PC-3 (cell line): ENCODE measurements around the gene WDR72. TPM values are rescaled to one million over a fixed set of nuclear protein-coding genes. Genes with fewer than 3 reads are reported as not detected.

Source experiments
- ATAC-seq: fragments of 200-7000 bp; cut with Tn5 transposase; 2 replicates; pipeline ENCODE4 v1.9.1; 2020; ENCODE audit warnings: mild to moderate bottlenecking, moderate library complexity
- BruUV-seq: library from RNA; stranded (reverse); fragments of 400-500 nt; replicated peaks from 2 replicates; lab custom pipeline; 2021; lab: Mats Ljungman, UMichigan
- CTCF ChIA-PET: fragments of 300-600 bp; sonication (Branson Sonifier 250); formaldehyde crosslinking; loops from one replicate; lab custom pipeline; 2022; ENCODE audit warnings: antibody characterized with exemption; lab: Charles Lee
- POLR2A ChIA-PET: fragments of 300-600 bp; sonication (Branson Sonifier 250); formaldehyde crosslinking; loops from one replicate; lab custom pipeline; 2022; ENCODE audit warnings: antibody characterized with exemption; ENCODE audit not compliant: unreplicated experiment; lab: Charles Lee
- DNase-seq: peaks from one replicate; pipeline ENCODE4 v3.0.0-alpha.2; 2015
- H2AFZ ChIP-seq: fragments of 300-600 bp; sonication (generic); 2 replicates; pipeline ENCODE4 v1.6.0; 2016; ENCODE audit warnings: antibody characterized with exemption, low read length
- H3F3A ChIP-seq: fragments of 300-600 bp; sonication (generic); one replicate; pipeline ENCODE4 v1.6.0; 2017; ENCODE audit warnings: antibody characterized with exemption, low read length, control low read depth, mild to moderate bottlenecking; ENCODE audit not compliant: unreplicated experiment
- H3K27ac ChIP-seq: fragments of 300-600 bp; sonication (generic); 2 replicates; pipeline ENCODE4 v1.5.1; 2016; ENCODE audit warnings: mild to moderate bottlenecking, low read length
- H3K27me3 ChIP-seq: fragments of 300-600 bp; sonication (generic); 2 replicates; pipeline ENCODE4 v1.6.1; 2016; ENCODE audit warnings: low read length, mixed read lengths
- H3K36me3 ChIP-seq: fragments of 300-600 bp; sonication (generic); 2 replicates; pipeline ENCODE4 v1.6.1; 2016; ENCODE audit warnings: low read depth, mixed run types, low read length, mixed read lengths
- H3K4me1 ChIP-seq: fragments of 300-600 bp; sonication (generic); 2 replicates; pipeline ENCODE4 v1.5.1; 2016; ENCODE audit warnings: low read length; ENCODE audit not compliant: insufficient read depth
- H3K4me2 ChIP-seq: fragments of 300-600 bp; sonication (generic); 2 replicates; pipeline ENCODE4 v1.6.0; 2016; ENCODE audit warnings: low read length
- H3K4me3 ChIP-seq: fragments of 300-600 bp; sonication (generic); 2 replicates; pipeline ENCODE4 v1.5.1; 2016; ENCODE audit warnings: mild to moderate bottlenecking, low read length, mixed read lengths
- H3K79me2 ChIP-seq: fragments of 300-600 bp; sonication (generic); 2 replicates; pipeline ENCODE4 v1.6.1; 2017; ENCODE audit warnings: low read length, mixed read lengths
- H3K9ac ChIP-seq: fragments of 300-600 bp; sonication (generic); 2 replicates; pipeline ENCODE4 v1.6.0; 2016; ENCODE audit warnings: mild to moderate bottlenecking, low read length
- H3K9me2 ChIP-seq: fragments of 300-600 bp; sonication (generic); replicated peaks from 2 replicates; pipeline ENCODE4 v1.6.1; 2016; ENCODE audit warnings: mixed run types, low read length, mixed read lengths
- H3K9me3 ChIP-seq: fragments of 300-600 bp; sonication (generic); 2 replicates; pipeline ENCODE4 v1.6.1; 2016; ENCODE audit warnings: low read length, mixed read lengths
- H4K20me1 ChIP-seq: fragments of 300-600 bp; sonication (generic); 2 replicates; pipeline ENCODE4 v1.6.1; 2016; ENCODE audit warnings: low read length, mixed read lengths
- EZH2 ChIP-seq: fragments of 300-600 bp; sonication (generic); IDR thresholded peaks from one replicate; pipeline ENCODE4 v1.6.1; 2017; ENCODE audit warnings: antibody characterized with exemption, mild to moderate bottlenecking, low read length; ENCODE audit not compliant: unreplicated experiment
- EZH2phosphoT487 ChIP-seq: fragments of 300-600 bp; sonication (generic); IDR thresholded peaks from 2 replicates; pipeline ENCODE4 v1.6.1; 2018; ENCODE audit warnings: mild to moderate bottlenecking, antibody characterized with exemption, low read length, borderline replicate concordance
- intact Hi-C: fragments of 100-400 bp; cut with micrococcal nuclease; formaldehyde crosslinking; loops from 2 replicates; pipeline ENCODE4 v1.9.0; 2023
- total RNA-seq: library from RNA; depleted of rRNA; stranded (reverse); fragments of >200 nt; gene quantifications from 2 replicates; pipeline ENCODE4 v1.2.3, GENCODE V29; 2014
- TF ChIP-seq, protein P1 (sequence below): fragments of 300-600 bp; sonication (generic); conservative IDR thresholded peaks from 2 replicates; pipeline ENCODE4 v1.5.1; 2017; ENCODE audit warnings: antibody characterized with exemption, low read depth, mild to moderate bottlenecking, low read length

WDR72 gene
- total RNA-seq, 1 experiment from 2014 or later, result 5.9 TPM

DNA sequence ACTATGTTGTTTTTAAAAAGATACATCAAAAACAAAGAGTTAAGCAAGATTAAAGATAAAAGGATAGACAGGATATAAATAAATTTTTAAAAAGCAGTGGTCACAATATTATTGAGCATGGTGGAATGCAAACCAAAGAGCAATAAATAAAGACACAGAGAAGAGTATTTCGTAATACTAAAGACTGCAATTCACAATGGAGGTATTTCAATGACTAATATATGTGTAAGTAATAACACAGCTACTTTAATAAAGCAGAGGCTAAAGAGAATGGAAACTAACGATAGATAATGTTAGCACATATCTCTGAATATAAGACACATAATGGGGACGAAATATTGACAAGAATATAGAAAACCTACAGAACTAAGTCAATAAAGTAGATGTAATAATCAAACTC is 219.6 kb downstream of the WDR72 start:
- ChIA-PET POLR2A (no interaction called here), CTCF (no interaction called here)
- ATAC-seq, result no peak
- DNase-seq, result peak; percentile 19
- Histone ChIP-seq H3K79me2 (peaks cover 26% of the 10 kb centered on the region), H3K27me3 (no peaks in the 10 kb centered on the region), H3F3A (no peaks in the 10 kb centered on the region), H2AFZ (no peak overlapping the region), H3K9me3 (no peaks in the 10 kb centered on the region), H3K4me3 (peak overlapping the region; percentile 57), H4K20me1 (no peaks in the 10 kb centered on the region), H3K4me2 (peak overlapping the region; percentile 41), H3K9ac (peak overlapping the region; percentile 59), H3K4me1 (peaks cover 31% of the 10 kb centered on the region), H3K27ac (peak overlapping the region; percentile 57), H3K36me3 (no peaks in the 10 kb centered on the region), H3K9me2 (no peaks in the 10 kb centered on the region)
- TF ChIP-seq EZH2, result no peak
- no TSS peak for BruUV-seq
- intact Hi-C loops, result no loop called here

DNA sequence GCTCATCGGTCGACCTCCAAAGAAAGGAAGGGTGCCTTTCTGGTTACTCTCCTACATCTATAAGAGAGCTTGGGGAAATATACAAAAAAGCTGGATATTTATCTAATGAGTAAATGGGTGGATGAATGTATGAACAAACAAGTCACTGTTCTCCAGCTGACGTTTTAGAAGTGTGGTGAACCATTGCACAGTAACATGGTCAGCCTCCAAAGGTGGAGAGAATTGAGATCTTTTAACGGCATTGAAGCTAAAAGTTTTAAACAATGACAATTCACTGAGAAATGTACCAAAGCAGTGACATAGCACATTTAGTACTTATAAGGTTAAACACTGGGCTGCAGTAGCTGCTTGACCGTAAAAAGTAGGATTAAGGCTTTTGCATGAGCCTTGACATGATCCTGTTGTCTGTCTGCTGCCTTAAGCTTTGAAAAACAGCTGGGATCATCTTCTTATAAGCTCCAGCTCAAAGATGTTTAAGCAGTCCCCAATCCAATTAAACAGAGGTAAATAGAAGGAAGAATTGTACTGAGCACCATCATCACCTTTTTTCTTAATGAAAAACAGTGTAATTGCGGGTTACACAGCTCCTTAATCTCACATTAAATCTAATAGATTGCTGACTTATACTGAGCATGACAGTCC is 222.9 kb downstream of the WDR72 start:
- BruUV-seq, result no TSS peak
- no peaks in the 10 kb centered on the region for H3F3A ChIP-seq
- DNase-seq (peak; percentile 69), ATAC-seq (0 out of 2 replicates have a peak, but pooled peaks have one; percentile 13)
- no peaks in the 10 kb centered on the region for H3K9me3 ChIP-seq
- peak overlapping the region; percentile 78 for H3K9ac ChIP-seq
- H4K20me1 ChIP-seq, result no peaks in the 10 kb centered on the region
- H3K4me1 ChIP-seq, result peaks cover 44% of the 10 kb centered on the region
- intact Hi-C loops, result no loop called here
- TF ChIP-seq EZH2phosphoT487 (no peak), EZH2 (no peak)
- TF ChIP-seq, protein P1, sequence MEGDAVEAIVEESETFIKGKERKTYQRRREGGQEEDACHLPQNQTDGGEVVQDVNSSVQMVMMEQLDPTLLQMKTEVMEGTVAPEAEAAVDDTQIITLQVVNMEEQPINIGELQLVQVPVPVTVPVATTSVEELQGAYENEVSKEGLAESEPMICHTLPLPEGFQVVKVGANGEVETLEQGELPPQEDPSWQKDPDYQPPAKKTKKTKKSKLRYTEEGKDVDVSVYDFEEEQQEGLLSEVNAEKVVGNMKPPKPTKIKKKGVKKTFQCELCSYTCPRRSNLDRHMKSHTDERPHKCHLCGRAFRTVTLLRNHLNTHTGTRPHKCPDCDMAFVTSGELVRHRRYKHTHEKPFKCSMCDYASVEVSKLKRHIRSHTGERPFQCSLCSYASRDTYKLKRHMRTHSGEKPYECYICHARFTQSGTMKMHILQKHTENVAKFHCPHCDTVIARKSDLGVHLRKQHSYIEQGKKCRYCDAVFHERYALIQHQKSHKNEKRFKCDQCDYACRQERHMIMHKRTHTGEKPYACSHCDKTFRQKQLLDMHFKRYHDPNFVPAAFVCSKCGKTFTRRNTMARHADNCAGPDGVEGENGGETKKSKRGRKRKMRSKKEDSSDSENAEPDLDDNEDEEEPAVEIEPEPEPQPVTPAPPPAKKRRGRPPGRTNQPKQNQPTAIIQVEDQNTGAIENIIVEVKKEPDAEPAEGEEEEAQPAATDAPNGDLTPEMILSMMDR, result no peak
- no peaks in the 10 kb centered on the region for H3K9me2 ChIP-seq
- H3K27me3 ChIP-seq, result no peaks in the 10 kb centered on the region
- peak overlapping the region; percentile 97 for H3K27ac ChIP-seq
- H3K4me2 ChIP-seq, result peak overlapping the region; percentile 41
- ChIA-PET POLR2A (interaction anchor here (0.6 kb wide), 1 partner anchor 444 kb away, joined by 3 read pairs; no protein-coding TSS in a partner anchor), CTCF (no interaction called here)
- H3K4me3 ChIP-seq, result peak overlapping the region; percentile 34; the same call in 1 of the 2 replicates
- H3K36me3 ChIP-seq, result no peaks in the 10 kb centered on the region
- H2AFZ ChIP-seq, result no peak overlapping the region
- peaks cover 26% of the 10 kb centered on the region for H3K79me2 ChIP-seq

DNA sequence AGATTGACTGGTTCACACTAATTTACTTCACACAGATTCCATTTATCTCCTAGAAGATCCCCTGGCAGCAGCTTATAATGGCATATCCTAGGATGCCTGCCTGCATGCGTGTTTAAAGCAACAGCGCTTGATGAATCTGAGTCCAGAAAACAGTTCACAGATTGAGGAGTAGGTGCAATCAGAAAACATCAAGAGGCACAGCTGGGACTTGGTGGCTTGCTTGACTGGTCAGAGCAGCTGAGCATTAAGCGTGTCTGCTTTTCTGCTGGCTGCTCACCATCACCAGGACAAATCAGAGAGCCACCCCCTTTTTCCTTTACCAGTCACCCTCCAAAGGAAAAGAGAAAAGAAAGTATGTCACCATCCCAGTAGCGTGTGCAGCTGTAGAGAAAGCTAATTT is 223.6 kb downstream of the WDR72 start:
- intact Hi-C loops, result no loop called here
- Histone ChIP-seq H3K4me2 (peak overlapping the region; percentile 41), H3K27ac (peak overlapping the region; percentile 97), H3K4me3 (peak overlapping the region; percentile 34), H3K36me3 (no peaks in the 10 kb centered on the region), H2AFZ (no peak overlapping the region), H3F3A (no peaks in the 10 kb centered on the region), H3K9me2 (no peaks in the 10 kb centered on the region), H4K20me1 (no peaks in the 10 kb centered on the region), H3K9ac (peak overlapping the region; percentile 78), H3K4me1 (peaks cover 44% of the 10 kb centered on the region), H3K9me3 (no peaks in the 10 kb centered on the region), H3K27me3 (no peaks in the 10 kb centered on the region), H3K79me2 (peaks cover 26% of the 10 kb centered on the region)
- ChIA-PET POLR2A (no interaction called here), CTCF (no interaction called here)
- TF ChIP-seq, protein P1, result no peak
- TF ChIP-seq EZH2phosphoT487 (no peak), EZH2 (no peak)
- no peak for ATAC-seq
- BruUV-seq, result TSS peak; percentile 29
- peak; percentile 14 for DNase-seq
